G401.6 (cell line): Measurements from ENCODE around the gene HLA-DRA.
A peak's percentile ranks its signal among the peaks of the same experiment; 100 is the strongest.
"Not testable (repeated sequence)": the region's sequence is repeated elsewhere in the genome, so short reads cannot be mapped to it uniquely, and the experiment has no call there.

Source experiments
- FAIRE-seq: peaks from 2 replicates; lab custom pipeline; 2012; peaks lifted over from hg19 to GRCh38; lab: Jason Lieb, UNC

Gene HLA-DRA

DNA sequence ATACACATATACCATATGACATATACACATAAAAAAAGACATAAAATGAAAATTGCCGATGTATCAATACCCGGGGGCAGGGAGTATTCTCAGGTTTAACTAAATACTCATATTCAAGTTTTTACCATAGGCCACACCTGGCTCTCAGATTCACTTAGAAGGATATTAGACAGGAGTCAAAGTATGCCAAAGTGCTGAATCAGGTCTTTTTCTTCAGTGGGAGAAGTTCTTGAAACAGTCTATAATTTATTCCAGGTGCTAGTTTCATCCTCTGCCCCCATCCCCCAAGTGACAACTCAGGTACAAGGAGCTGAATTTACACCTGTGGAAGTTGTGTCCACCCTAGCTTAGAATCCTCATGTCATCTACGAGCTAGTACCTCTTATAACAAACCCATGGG, 8.5 kb upstream of the HLA-DRA start:
- FAIRE-seq, result no peak

DNA sequence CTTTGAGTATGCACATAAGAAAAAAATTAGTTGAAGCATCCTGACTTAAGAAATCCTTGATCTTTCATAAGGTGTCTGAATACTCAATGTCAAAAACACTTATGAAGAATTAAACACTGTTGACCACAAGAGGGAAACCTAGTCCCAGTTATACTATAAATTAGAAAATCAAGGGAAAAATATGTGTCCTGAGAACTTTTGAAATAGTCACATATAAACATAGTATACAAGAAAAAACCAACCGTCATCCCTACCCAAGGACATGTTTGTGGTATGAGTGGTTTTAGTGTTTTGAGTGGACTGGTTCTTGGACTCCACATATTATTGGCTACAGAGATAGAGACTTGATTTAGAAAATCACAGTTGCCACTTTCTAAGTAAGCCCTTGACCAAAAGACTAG, 7.6 kb upstream of the HLA-DRA start:
- peak; percentile 95 for FAIRE-seq

DNA sequence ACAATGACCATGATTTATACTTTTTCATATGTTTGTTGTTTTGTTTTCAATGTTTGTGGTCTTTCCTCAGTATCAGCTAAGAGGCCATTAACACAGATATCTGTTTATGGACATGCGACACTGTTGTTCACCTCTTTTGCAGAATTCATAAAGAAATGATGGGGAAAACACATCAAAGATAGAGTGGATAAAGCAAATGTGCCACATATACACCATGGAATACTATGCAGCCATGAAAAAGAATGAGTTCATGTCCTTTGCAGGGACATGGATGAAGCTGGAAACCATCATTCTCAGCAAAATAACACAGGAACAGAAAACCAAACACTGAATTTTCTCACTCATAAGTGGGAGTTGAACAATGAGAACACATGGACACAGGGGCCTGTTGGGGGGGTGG, 5.7 kb upstream of the HLA-DRA start:
- FAIRE-seq, result not testable (repeated sequence)

DNA sequence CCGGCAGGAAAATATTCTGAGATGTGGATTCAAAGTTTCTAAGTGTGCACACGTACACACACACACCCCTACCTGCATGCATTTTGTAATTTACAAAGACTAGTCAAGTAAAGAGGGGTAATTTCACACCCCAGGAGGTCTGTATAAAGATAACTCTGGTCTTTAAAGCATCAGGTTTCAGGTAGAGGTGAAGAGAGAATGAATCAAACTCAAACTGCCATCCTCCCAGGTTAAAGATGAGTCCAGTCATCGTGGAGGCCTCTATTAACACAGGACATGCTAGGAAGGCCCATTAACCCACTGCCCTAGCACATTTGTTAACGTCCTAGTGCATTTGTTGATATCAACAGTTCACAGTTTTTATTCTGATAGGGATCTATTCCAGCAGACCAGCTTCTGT, 3.5 kb upstream of the HLA-DRA start:
- FAIRE-seq, result no peak

DNA sequence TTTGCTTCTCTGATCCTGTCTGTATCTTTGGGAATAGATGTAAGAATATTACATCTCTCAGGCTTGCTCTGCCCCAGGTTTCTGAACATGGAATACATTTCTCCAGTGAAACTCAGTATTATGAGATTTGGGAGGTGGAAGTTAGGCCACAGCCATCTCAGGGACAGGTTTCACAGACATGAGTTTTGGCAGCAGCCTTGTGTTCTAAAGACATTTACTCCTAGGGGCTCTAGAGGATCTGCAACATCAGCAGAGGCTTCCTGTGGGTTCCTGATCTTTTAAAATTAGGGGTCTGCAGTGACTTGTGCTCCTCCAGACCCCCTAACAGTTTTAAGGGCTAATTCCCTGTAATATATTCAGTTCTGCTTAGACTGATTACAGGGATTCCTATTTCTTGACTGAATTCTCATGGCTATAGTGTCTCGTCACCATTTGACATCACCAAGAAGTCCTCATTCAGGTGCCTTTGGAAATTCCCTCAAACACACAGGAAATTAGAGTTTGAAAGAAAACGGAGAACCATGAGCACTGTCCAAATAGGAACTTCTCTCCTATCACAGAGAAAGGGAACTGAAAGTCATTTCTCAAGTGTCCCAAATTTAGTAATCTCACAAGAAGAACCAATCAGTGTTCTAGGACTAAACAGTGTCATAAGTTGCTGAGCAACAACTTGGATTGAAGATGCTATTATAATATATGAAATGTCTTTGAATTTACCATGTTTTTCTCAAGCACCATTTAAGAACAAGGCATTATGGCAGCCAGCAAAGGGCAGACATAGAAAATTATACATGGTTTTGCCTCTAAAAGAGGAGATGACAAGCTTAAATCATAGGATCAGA, 2.5 kb upstream of the HLA-DRA start:
- FAIRE-seq, result no peak

DNA sequence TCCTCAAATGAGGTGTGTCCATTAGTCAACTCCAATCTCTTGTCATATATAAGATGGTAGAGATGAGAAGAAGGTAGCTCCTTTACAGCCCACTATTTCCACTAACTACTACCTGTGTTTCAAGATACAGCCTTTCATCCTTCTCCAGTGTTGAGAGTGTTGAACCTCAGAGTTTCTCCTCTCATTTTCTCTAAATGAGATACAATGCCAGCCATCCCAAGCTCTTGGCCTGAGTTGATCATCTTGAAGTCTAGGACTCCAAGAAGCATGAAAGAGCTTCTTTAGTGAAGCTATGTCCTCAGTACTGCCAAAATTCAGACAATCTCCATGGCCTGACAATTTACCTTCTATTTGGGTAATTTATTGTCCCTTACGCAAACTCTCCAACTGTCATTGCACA, 548 bp upstream of the HLA-DRA start:
- FAIRE-seq, result no peak

DNA sequence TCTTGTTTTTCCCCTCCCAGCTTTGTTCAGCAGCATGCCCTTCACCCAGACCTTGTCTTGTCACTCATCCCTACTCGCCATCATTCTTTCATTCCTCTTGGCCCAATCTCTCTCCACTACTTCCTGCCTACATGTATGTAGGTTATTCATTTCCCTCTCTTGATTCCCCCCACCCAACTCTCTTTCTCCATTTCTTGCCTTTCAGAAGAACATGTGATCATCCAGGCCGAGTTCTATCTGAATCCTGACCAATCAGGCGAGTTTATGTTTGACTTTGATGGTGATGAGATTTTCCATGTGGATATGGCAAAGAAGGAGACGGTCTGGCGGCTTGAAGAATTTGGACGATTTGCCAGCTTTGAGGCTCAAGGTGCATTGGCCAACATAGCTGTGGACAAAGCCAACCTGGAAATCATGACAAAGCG, 2.6 kb downstream of the HLA-DRA start:
- FAIRE-seq, result no peak

DNA sequence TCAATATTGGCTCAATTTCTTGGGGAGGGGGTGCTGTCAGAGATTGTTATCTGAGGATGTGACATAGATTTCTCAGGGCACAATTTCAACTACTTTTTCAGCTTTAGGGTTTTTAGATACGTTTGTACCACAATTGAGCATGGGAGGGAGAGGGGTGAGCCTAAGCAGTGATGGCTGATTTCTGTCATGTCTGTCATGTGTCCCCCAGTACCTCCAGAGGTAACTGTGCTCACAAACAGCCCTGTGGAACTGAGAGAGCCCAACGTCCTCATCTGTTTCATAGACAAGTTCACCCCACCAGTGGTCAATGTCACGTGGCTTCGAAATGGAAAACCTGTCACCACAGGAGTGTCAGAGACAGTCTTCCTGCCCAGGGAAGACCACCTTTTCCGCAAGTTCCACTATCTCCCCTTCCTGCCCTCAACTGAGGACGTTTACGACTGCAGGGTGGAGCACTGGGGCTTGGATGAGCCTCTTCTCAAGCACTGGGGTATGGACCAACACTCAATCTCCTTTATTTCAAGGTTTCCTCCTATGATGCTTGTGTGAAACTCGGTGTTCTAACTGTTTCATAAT, 3.4 kb downstream of the HLA-DRA start:
- FAIRE-seq, result no peak

DNA sequence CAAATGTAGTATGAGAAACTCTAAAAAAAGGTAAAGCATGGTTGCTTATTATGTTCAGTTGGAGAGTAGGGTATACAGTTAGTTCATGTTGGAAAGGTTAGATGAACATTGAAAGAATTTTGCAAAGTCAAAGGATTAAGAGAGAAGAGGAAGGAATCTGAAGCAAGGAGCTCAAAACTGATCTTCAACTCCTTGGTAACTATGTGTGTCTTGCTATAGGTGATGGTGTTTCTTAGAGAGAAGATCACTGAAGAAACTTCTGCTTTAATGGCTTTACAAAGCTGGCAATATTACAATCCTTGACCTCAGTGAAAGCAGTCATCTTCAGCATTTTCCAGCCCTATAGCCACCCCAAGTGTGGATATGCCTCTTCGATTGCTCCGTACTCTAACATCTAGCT, 4.7 kb downstream of the HLA-DRA start:
- FAIRE-seq, result no peak

DNA sequence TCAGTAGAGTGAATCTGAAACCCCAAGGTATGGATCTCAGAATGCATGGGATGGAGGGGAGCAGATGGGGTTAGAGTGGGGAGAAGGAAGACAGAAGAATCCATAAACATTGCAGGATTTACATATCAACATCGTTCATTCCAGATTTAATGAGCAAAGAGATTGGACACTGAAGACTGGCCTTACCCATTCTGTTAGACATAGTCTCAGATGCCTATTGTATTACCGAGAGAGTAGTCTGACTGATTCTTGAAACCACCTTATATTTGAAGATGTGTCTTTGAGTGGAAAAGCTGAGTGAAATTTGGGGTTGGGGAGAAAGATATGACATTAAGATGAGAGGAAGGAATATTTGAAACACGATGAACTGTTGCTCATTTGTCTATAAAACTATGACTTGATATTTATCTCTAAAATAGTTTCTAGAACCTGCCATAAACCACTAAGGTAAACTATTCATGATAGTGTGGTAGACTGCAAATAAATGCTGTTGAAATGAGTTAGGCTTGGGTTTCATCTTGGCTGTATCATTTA, 5.7 kb downstream of the HLA-DRA start:
- no peak for FAIRE-seq

DNA sequence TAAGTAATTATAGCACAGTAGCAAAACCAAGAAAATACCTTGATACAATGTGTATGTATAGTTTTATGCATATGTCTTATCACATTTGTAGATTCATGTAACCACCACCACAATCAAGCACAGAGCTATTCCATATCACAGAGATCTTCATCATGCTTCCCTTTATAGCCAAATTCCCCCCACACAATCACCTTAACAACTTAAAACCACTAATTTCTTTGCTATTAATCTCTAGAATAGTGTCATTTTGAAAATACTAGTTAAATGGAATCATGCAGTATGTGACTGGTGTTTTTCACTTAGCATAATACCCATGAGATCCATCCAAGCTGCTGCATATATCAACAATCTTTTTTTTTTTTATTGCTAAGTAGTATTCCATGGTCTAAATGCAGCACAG, 8.2 kb downstream of the HLA-DRA start:
- no peak for FAIRE-seq

DNA sequence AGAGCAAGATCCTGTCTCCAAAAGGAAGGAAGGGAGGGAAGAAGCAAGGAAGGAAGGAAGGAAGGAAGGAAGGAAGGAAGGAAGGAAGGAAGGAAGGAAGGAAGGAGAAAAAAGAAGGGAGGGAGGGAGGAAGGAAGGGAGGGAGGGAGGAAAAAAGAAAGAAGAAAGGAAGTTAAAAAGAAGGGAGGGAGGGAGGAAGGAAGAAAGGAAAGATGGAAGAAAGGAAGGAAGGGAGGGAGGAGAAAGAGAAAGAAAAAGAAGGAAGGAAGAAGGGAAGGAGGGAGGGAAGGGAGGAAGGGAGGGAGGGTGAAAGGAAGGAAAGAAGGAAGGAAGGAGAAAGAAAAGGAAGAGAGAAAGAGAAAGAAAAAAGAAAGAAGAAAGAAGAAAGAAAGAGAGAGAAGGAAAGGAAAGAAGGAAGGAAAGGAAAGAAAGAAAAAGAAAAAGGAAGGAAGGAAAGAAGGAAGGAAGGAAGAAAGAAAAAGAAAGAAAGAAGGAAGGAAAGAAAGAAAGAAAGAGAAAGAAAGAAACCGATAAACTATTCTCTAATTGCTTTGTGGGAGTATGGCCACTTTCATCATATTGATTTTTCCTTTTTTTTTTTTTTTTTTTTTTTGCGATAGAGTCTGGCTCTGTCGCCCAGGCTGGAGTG, 9.5 kb downstream of the HLA-DRA start:
- FAIRE-seq, result no peak

DNA sequence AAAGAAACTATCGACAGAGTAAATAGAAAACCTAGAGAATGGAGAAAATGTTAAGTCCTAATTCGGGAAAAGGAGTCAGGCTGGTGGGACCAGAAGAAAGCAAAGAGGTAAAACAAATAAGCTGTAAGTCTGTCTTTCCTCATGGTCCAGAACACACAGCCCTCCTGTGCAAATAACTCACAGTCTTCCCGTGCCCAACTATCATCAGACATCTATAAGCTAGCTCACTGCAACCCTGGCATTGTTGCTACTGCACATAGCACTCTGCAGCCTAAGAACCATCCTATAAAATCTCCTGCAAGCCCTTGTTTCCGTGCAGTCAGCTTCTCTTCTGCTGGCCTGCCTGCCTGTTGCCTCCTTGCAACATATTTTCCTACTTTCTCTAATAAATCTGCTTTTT, 17.4 kb downstream of the HLA-DRA start:
- no peak for FAIRE-seq

DNA sequence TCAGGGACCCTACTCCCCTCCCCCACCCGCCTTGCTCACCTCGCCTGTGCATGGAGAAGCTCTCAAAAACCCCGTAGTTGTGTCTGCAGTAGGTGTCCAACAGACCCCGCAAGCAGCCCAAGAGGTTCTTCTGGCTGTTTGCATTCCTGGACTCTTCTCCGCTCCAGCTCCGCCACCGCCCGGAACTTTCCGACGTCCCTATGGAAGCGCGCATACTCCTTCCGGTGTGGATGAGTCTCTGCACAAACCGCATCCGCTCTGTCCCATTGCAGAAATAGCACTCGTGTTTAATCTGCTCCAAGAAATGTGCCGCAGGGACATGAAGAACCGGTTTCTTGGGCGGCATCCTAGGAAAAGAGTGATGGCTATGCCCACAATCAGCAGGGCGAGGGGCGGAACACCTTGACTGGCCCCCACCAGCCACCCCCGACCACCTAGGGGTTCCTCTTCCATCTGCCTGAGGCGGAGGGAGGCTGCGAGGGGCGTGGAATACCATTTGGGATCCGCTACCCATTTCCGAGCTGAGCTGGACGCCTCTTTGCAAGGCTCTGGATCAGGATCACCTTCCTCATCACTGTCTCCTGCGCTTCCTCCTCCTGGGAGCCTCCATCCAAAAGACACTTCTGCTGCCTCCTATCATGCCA, 20.2 kb downstream of the HLA-DRA start:
- no peak for FAIRE-seq

DNA sequence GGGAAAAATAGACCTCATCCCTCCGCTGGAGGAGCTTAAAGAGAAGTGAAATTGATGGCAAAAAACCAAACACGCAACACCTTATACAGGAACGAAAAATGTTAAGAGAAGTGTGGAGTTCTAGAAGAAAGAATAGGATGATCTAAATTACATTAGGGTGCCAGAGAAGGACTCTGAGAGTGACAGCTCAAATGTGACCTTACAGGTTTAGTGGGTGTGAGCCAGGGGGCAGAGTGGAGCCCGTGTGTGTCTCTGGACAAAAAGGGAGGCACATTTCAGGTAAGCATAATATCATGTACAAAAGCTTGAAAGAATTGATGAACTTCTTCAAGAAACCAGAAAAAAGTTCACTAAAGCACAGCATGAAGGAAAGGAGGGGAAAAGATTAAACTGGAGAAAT, 20.8 kb downstream of the HLA-DRA start:
- no peak for FAIRE-seq

DNA sequence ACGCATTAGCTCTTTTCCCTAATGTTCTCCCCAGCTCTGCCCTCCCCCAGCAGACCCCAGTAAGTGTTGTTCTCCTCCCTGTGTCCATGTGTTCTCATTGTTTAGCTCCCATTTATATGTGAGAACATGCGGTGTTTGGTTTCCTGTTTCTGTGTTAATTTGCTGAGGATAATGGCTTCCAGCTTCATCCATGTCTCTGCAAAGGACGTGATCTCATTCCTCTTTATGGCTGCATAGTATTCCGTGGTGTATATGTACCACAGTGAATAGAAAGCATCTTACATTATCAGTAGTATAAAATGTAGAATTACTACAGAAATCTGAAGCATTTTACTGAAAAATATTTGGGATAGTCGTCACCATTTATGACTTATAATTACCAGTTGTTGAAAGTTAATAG, 21.8 kb downstream of the HLA-DRA start:
- no peak for FAIRE-seq

DNA sequence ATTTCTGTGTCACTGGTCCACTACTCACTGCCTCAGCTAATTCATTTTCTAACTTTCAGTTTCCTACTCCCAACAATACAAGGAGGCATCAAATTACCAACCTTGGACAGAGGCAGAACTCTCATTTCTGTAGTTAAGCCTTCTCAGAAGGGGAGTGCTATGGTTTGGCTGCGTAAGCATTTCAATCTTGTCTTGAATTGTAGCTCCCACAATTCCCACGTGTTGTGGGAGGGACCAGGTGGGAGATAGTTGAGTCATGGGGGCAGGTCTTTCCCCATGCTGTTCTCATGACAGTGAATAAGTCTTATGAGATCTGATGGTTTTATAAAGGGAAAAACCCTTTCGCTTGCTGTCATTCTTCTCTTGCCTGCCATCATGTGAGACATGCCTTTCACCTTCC, 22.9 kb downstream of the HLA-DRA start:
- FAIRE-seq, result no peak

DNA sequence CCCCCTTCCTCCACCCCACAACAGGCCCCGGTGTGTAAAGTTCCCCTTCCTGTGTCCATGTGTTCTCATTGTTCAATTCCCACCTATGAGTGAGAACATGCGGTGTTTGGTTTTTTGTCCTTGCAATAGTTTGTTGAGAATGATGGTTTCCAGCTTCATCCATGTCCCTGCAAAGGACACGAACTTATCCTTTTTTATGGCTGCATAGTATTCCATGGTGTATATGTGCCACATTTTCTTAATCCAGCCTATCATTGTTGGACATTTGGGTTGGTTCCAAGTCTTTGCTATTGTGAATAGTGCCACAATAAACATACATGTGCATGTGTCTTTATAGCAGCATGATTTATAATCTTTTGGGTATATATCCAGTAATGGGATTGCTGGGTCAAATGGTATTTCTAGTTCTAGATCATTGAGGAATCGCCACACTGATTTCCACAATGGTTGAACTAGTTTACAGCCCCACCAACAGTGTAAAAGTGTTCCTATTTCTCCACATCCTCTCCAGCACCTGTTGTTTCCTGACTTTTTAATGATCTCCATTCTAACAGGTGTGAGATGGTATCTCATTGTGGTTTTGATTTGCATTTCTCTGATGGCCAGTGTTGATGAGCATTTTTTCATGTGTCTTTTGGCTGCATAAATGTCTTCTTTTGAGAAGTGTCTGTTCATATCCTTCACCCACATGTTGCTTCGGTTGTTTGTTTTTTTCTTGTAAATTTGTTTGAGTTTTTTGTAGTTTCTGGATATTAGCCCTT, 28.2 kb downstream of the HLA-DRA start:
- not testable (repeated sequence) for FAIRE-seq

DNA sequence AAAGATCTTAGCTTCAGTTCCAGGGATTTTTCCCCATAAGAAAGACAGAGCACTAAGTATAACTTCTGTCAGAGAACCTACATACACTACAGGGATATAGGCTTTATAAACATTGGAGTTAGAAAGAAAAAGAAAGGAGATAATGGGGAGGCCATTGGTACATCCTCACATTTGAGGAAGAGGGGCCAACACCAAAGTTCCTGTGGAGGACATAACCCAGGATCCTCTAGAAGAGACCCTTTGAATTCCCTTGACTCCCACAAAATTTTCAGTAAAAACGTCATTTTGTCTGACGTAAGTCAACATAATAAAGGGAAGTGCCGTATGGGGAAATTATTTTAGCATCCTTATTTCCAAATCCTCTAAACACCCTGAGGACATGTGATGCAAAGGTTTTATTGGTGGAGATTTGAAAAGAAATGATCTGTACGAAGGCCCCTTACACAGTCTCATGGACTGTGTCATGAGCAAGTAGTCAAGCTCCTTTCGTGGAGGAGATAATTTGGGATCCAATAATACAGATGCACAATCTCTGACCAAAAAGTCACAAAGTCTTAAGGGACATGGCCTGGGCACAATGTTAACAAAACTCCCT, 33.2 kb downstream of the HLA-DRA start:
- no peak for FAIRE-seq

DNA sequence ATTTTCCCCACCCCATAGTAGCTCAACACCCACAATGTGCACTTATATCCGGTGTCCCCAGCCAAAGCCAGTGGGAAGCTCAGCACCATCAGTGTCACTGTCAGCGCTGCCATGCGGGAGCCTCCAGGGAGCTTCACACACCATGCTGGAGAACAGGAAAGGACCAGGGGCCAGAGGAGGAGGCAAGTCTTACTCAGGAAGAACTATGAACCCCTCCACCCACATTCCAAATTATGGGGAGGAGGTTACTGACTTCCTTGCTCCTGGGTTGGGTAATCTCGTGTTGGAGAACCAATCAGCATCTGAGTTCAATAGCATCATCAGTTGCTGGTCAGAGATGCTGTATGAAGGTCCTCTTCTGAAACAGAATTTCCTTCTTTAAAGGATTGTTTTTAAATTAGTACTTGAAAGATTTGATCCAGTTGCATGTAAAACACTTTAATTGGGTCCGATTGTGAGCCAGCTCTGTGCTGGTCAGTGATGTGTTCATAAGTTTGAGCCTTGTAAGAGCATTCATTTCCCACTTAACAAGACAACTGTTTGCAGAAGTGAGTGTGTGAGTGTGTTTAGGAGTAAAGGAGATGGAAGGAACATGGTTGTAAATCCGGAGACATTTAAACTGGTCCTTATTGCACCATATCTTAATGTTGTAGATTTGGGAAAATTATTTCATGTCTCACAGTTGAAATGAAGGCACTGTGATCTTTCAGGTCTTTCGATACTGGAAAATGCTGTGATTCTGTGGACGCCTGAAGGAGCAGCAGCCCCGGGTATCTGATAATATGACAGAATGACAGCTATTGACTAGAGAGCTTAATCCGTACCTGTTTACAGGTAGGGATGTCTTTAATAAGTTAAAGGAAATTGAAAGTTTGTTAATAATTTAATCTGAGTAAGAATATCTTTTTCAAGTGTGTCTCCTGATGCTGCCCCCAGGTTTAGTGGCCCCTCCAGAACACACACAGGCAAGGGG, 34.0 kb downstream of the HLA-DRA start:
- peak; percentile 83 for FAIRE-seq
